Tibial nerve (tissue), 3 donors: ENCODE data around the gene SLC2A3.

ENCODE experiments used
- POLR2A ChIP-seq, 2 donors: fragments of 450-650 bp; IDR thresholded peaks; one replicate each; pipeline ENCODE4 v1.6.1; 2017; ENCODE audit warnings: antibody characterized with exemption in 2 of 2, mild to moderate bottlenecking in 2 of 2, moderate library complexity in 2 of 2
- TF ChIP-seq, protein P1 (sequence below), 5 experiments: fragments of 200-600 bp in 3 of 5; fragments of 450-650 bp in 2 of 5; sonication (generic) in 3 of 5; IDR thresholded peaks; one replicate each; pipeline ENCODE4 v1.5.1; 2016 to 2019; ENCODE audit warnings: antibody characterized with exemption in 5 of 5, mild to moderate bottlenecking in 3 of 5, moderate library complexity in 2 of 5

DNA sequence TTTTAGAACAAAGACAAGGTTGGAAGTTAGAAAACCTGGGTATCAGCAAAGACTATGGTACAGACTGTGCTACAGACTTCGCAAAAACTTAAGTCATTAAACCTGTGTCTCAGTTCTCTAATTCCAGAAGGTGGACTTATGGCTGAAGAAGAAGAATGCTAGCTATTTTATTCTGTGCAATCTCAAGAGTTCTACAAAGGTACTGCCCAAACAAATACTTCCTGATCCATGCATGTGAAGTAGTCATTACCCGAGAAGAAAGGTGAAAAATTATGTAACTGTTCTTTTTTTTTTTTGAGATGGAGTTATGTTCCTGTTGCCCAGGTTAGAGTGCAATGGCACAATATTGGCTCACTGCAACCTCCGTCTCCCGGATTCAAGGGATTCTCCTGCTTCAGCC lies 45.5 kb upstream of the SLC2A3 start:
- TF ChIP-seq, protein P1, sequence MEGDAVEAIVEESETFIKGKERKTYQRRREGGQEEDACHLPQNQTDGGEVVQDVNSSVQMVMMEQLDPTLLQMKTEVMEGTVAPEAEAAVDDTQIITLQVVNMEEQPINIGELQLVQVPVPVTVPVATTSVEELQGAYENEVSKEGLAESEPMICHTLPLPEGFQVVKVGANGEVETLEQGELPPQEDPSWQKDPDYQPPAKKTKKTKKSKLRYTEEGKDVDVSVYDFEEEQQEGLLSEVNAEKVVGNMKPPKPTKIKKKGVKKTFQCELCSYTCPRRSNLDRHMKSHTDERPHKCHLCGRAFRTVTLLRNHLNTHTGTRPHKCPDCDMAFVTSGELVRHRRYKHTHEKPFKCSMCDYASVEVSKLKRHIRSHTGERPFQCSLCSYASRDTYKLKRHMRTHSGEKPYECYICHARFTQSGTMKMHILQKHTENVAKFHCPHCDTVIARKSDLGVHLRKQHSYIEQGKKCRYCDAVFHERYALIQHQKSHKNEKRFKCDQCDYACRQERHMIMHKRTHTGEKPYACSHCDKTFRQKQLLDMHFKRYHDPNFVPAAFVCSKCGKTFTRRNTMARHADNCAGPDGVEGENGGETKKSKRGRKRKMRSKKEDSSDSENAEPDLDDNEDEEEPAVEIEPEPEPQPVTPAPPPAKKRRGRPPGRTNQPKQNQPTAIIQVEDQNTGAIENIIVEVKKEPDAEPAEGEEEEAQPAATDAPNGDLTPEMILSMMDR (IDR thresholded peaks at IDR 0.05): no peak
- TF ChIP-seq POLR2A (IDR thresholded peaks at IDR 0.05): no peak
